ENCODE measurements around the gene LIMS2. TPM values are rescaled to one million over a fixed set of nuclear protein-coding genes. Genes with fewer than 3 reads are reported as not detected.

The LIMS2 gene
- total RNA-seq, 2 experiments from 2014 or later: 6.1 to 7.0 TPM

DNA sequence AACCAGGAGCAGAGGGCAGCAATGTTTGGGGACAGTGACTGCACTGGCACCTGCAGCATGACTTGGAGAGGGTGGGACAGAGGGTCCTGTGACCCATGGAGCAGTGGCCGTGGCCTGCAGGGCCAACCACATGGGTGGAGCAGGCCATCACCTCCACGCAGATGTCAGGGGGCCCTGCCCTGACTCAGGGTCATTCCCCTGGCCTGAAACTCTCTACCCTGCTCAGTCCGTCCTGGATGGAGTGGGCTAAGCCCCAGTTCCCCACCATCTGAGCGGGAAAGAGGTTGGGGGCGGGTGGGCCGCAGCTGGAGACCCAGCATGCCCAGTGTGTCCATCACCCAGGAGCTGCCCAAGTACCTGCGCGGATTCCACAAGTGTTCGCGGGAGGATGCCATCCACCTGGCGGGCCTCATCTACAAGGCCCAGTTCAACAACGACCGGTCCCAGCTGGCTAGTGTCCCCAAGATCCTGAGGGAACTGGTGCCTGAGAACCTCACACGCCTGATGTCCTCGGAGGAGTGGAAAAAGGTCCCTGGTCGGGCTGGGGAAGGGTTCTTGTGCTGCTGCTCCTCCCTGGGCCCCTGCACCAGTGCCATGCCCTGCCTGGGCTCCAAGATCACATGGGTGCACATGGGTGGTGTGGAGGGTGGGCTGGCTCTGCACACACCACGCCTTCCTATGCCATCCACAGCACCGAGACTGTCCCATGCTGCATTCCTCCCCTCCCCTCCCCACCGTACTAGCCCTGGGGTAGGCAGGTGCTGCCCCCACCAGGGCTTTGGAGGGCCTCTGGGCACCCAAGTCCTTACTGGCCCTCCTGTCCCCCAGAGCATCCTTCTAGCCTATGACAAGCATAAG lies 39.7 kb downstream of the LIMS2 start:
- H3K4me1 Mint-ChIP-seq (ENCODE audit: low read depth): peaks cover 74% of the 10 kb centered on the region
- ChIA-PET CTCF (no interaction called here), POLR2A (no interaction called here)
- Histone ChIP-seq H3K4me1 (ENCODE audit: insufficient read depth, low read length) (peaks cover 94% of the 10 kb centered on the region), H3K4me3 (ENCODE audit: low read length) (no peak overlapping the region), H3K9me3 (ENCODE audit: control insufficient read depth in 1 of 2, insufficient read depth in 1 of 2, low read length in 2 of 2) (no peaks in the 10 kb centered on the region), H3K27ac (ENCODE audit: low read depth in 1 of 2, low read length in 2 of 2) (peak overlapping the region in 1 of 2 donors; percentile 21), H3K27me3 (ENCODE audit: control insufficient read depth in 1 of 2, insufficient read depth in 2 of 2, low read length in 2 of 2) (no peaks in the 10 kb centered on the region), H3K36me3 (ENCODE audit: insufficient read depth, low read length) (peaks cover 3% of the 10 kb centered on the region)
- no peak for ATAC-seq (ENCODE audit: poor library complexity)
- DNase-seq: no peak
- H3K27ac Mint-ChIP-seq: peak overlapping the region; percentile 94
- TF ChIP-seq, protein P1, sequence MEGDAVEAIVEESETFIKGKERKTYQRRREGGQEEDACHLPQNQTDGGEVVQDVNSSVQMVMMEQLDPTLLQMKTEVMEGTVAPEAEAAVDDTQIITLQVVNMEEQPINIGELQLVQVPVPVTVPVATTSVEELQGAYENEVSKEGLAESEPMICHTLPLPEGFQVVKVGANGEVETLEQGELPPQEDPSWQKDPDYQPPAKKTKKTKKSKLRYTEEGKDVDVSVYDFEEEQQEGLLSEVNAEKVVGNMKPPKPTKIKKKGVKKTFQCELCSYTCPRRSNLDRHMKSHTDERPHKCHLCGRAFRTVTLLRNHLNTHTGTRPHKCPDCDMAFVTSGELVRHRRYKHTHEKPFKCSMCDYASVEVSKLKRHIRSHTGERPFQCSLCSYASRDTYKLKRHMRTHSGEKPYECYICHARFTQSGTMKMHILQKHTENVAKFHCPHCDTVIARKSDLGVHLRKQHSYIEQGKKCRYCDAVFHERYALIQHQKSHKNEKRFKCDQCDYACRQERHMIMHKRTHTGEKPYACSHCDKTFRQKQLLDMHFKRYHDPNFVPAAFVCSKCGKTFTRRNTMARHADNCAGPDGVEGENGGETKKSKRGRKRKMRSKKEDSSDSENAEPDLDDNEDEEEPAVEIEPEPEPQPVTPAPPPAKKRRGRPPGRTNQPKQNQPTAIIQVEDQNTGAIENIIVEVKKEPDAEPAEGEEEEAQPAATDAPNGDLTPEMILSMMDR (IDR thresholded peaks at IDR 0.05): no peak
- no peak overlapping the region for H3K4me3 Mint-ChIP-seq
- H3K9me3 Mint-ChIP-seq: no peaks in the 10 kb centered on the region
- no peaks in the 10 kb centered on the region for H3K27me3 Mint-ChIP-seq
- intact Hi-C loops (cut with DNase I, micrococcal nuclease): no loop called here
- no peaks in the 10 kb centered on the region for H3K36me3 Mint-ChIP-seq (ENCODE audit: low read depth)

DNA sequence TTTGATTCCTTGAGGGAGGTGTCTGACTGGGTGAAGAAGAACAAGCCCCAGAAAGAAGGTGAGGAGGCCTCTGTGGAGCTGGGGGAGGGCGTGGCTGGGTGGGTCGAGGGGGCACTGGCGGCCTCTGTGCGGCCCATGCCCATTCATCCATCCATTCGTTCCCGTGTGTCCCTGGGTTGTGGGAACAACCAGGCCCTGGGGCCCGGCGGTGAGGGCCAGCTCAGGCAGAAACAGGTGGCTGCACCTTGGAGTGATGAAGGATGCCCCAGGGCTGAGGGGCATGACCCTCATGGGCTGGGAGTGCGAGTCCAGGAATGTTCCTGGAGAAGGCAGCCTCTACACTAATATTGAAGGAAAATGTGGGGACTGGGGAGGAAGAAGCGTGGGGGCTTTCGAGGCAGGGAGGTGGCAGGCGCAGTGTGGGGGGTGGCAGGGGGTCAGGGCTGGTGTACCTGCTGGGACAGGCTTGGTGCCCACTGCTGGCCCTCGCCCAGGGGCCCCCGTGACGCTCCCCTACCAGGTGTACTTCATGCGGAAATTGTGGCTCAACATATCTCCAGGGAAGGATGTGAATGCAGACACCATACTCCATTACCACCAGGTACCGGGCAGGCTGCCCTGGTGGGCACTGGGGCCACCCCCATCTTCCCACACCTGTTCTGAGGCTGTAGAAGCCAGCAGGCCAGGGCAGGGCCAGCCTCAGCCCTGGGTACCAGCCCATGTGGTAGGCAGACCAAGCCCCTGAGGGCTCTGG lies 40.5 kb downstream of the LIMS2 start:
- DNase-seq (no peak), ATAC-seq (ENCODE audit: poor library complexity) (no peak)
- H3K4me1 ChIP-seq (ENCODE audit: insufficient read depth, low read length): peaks cover 86% of the 10 kb centered on the region
- H3K27me3 ChIP-seq (ENCODE audit: control insufficient read depth in 1 of 2, insufficient read depth in 2 of 2, low read length in 2 of 2): no peaks in the 10 kb centered on the region
- POLR2A ChIA-PET: no interaction called here
- H3K27ac ChIP-seq (ENCODE audit: low read depth in 1 of 2, low read length in 2 of 2): no peak overlapping the region
- TF ChIP-seq, protein P1 (IDR thresholded peaks at IDR 0.05): no peak
- H3K36me3 Mint-ChIP-seq (ENCODE audit: low read depth): no peaks in the 10 kb centered on the region
- H3K36me3 ChIP-seq (ENCODE audit: insufficient read depth, low read length): peaks cover 3% of the 10 kb centered on the region
- no peaks in the 10 kb centered on the region for H3K27me3 Mint-ChIP-seq
- peak overlapping the region; percentile 94 for H3K27ac Mint-ChIP-seq
- CTCF ChIA-PET: no interaction called here
- peaks cover 71% of the 10 kb centered on the region for H3K4me1 Mint-ChIP-seq (ENCODE audit: low read depth)
- intact Hi-C loops (cut with DNase I, micrococcal nuclease): no loop called here
- no peak overlapping the region for H3K4me3 Mint-ChIP-seq
- no peak overlapping the region for H3K4me3 ChIP-seq (ENCODE audit: low read length)
- H3K9me3 Mint-ChIP-seq: no peaks in the 10 kb centered on the region
- H3K9me3 ChIP-seq (ENCODE audit: control insufficient read depth in 1 of 2, insufficient read depth in 1 of 2, low read length in 2 of 2): no peaks in the 10 kb centered on the region

- intact Hi-C loops (cut with DNase I, micrococcal nuclease): no loop called here
- DNase-seq (no peak), ATAC-seq (ENCODE audit: poor library complexity) (no peak)
- Histone ChIP-seq H3K4me3 (ENCODE audit: low read length) (no peak overlapping the region), H3K36me3 (ENCODE audit: insufficient read depth, low read length) (peaks cover 3% of the 10 kb centered on the region), H3K9me3 (ENCODE audit: control insufficient read depth in 1 of 2, insufficient read depth in 1 of 2, low read length in 2 of 2) (no peaks in the 10 kb centered on the region), H3K4me1 (ENCODE audit: insufficient read depth, low read length) (peaks cover 82% of the 10 kb centered on the region), H3K27ac (ENCODE audit: low read depth in 1 of 2, low read length in 2 of 2) (no peak overlapping the region), H3K27me3 (ENCODE audit: control insufficient read depth in 1 of 2, insufficient read depth in 2 of 2, low read length in 2 of 2) (no peaks in the 10 kb centered on the region)
- Mint-ChIP-seq H3K27ac (peak overlapping the region; percentile 94), H3K36me3 (ENCODE audit: low read depth) (no peaks in the 10 kb centered on the region), H3K27me3 (no peaks in the 10 kb centered on the region), H3K9me3 (no peaks in the 10 kb centered on the region), H3K4me3 (peak overlapping the region; percentile 38), H3K4me1 (ENCODE audit: low read depth) (peaks cover 64% of the 10 kb centered on the region)
- CTCF ChIA-PET: no interaction called here
- TF ChIP-seq, protein P1 (IDR thresholded peaks at IDR 0.05): no peak
- POLR2A ChIA-PET: no interaction called here
These were observed 41.2 kb downstream of the LIMS2 start for GRCh38 chr2:127634066-127634617.
